Ishikawa (cell line): ENCODE results near the gene ABCF2.

Experiments used
- CEBPB ChIP-seq: IDR thresholded peaks from 2 replicates; pipeline ENCODE4 v1.6.1; 2012
- CREB1 ChIP-seq: IDR thresholded peaks from 2 replicates; pipeline ENCODE4 v1.6.1; 2012; ENCODE audit warnings: low read depth
- RAD21 ChIP-seq: IDR thresholded peaks from 2 replicates; pipeline ENCODE4 v1.6.1; 2012; ENCODE audit warnings: low read depth
- TAF1 ChIP-seq: IDR thresholded peaks from 2 replicates; pipeline ENCODE4 v1.6.1; 2012; ENCODE audit warnings: low read depth, mild to moderate bottlenecking
- YY1 ChIP-seq: IDR thresholded peaks from 2 replicates; pipeline ENCODE4 v1.6.1; 2012; ENCODE audit warnings: low read depth
- TF ChIP-seq, protein P1 (sequence below): IDR thresholded peaks from 2 replicates; pipeline ENCODE4 v1.6.1; 2012; ENCODE audit warnings: low read depth, mild to moderate bottlenecking
- TF ChIP-seq, protein P2 (sequence below): IDR thresholded peaks from 2 replicates; pipeline ENCODE4 v1.6.1; 2012
- TF ChIP-seq, protein P3 (sequence below): IDR thresholded peaks from 2 replicates; pipeline ENCODE4 v1.6.1; 2012

DNA sequence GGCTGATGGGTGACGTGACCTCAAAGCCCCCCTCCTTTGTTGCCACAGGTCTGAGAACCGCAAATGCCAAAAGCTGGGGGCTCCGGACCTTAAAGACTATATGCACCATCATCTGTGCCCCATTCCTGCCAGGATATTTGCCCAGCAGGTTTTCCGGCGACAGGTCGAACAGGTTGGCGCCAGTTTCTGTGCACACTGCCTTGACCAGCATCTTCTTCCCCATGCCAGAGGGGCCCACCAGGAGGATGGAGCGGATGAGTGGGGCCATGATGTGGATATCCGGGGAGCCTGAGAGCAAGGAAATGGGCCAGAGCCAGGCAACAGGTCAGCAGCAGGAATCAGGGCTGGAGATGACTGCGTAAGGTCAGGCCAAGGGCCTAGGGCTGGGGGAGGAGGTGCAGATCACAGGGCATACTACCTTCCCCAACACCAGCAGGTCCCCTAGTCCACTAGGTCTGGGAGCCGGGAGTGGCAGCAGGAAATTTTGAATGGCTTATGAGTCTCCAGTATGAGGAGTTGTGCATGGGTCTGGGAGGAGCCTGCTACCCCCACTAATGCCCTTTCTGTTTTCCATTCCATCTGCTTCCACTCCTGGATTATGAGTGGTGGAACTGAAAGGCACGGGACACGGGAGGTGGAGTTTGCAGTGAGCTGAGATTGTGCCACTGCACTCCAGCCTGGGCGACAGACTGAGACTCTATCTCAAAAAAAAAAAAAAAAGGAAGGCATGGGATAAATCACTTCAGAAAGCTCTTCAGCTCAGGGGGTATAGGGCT, 33.6 kb downstream of the ABCF2 start:
- TF ChIP-seq CREB1: no peak
- TF ChIP-seq CEBPB: no peak
- TF ChIP-seq, protein P1, sequence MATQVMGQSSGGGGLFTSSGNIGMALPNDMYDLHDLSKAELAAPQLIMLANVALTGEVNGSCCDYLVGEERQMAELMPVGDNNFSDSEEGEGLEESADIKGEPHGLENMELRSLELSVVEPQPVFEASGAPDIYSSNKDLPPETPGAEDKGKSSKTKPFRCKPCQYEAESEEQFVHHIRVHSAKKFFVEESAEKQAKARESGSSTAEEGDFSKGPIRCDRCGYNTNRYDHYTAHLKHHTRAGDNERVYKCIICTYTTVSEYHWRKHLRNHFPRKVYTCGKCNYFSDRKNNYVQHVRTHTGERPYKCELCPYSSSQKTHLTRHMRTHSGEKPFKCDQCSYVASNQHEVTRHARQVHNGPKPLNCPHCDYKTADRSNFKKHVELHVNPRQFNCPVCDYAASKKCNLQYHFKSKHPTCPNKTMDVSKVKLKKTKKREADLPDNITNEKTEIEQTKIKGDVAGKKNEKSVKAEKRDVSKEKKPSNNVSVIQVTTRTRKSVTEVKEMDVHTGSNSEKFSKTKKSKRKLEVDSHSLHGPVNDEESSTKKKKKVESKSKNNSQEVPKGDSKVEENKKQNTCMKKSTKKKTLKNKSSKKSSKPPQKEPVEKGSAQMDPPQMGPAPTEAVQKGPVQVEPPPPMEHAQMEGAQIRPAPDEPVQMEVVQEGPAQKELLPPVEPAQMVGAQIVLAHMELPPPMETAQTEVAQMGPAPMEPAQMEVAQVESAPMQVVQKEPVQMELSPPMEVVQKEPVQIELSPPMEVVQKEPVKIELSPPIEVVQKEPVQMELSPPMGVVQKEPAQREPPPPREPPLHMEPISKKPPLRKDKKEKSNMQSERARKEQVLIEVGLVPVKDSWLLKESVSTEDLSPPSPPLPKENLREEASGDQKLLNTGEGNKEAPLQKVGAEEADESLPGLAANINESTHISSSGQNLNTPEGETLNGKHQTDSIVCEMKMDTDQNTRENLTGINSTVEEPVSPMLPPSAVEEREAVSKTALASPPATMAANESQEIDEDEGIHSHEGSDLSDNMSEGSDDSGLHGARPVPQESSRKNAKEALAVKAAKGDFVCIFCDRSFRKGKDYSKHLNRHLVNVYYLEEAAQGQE: no peak
- TF ChIP-seq, protein P2, sequence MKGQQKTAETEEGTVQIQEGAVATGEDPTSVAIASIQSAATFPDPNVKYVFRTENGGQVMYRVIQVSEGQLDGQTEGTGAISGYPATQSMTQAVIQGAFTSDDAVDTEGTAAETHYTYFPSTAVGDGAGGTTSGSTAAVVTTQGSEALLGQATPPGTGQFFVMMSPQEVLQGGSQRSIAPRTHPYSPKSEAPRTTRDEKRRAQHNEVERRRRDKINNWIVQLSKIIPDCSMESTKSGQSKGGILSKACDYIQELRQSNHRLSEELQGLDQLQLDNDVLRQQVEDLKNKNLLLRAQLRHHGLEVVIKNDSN: no peak
- no peak for TF ChIP-seq TAF1
- TF ChIP-seq, protein P3, sequence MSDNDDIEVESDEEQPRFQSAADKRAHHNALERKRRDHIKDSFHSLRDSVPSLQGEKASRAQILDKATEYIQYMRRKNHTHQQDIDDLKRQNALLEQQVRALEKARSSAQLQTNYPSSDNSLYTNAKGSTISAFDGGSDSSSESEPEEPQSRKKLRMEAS: no peak
- TF ChIP-seq YY1: no peak
- TF ChIP-seq RAD21: no peak
